Cerebellar nuclear complex (tissue), 1 donor: ENCODE data around the gene DRD5.

Experiments
- DNase-seq, 2 experiments: peaks; one replicate each; lab custom pipeline; 2025; lab: John Stamatoyannopoulos, UW

Gene DRD5

DNA sequence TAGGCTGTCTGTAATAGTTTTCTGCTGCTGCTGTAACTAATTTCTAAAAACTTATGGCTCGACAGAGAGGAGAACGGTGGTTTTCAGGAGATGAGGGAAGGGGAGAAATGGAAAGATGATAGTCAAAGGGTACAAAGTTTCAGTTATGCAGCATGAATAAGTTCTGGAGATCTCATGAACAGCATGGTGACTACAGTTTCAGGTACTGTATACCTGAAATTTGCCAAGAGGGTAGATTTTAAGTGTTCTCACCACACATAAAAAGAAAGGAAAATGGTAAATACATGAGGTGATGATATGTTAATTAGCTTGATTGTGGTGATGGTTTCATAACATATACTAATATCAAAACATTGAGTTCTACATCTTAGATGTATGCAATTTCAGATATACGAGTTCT, 34.9 kb downstream of the DRD5 start:
- no peak for DNase-seq

DNA sequence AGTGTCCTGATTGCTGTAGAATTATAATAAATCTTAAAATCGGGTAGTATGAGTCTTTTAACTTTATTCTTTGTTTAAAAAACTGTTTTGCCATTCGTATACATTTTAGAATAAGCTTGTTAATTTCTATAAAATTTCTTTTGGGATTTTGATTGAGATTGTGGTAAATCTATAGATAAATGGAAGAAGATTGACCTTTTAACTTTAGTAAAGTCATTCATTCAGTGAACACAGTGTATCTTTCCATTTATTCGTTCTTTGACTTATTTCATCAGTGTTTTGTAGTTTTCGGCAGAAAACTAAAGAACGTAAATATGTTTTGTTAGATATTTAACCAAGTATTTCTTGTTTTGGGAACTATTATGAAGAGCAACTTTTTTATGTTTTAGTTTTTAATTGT, 38.9 kb downstream of the DRD5 start:
- no peak for DNase-seq

DNA sequence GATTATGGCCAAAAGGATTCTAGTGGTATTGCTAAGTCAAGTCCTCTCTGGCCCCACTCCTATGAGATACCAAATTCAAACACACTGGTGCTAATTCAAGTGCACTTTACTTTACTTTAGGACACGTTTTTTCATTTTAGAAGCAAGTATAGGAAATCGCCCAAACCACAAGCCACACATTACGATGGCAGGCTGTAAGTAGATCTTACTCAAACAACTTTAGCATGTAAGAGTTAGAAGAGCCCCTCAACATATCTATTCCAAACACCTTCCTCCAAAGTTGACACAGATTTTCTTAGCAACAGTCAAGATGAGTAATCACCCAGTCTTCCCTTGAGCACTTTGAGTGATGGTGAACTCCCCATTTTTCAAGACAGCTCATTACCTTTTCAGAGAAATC, 43.6 kb downstream of the DRD5 start:
- DNase-seq = no peak

GRCh38 chr4:9826551-9826950, 45.1 kb downstream of the DRD5 start:
- DNase-seq = no peak

DNA sequence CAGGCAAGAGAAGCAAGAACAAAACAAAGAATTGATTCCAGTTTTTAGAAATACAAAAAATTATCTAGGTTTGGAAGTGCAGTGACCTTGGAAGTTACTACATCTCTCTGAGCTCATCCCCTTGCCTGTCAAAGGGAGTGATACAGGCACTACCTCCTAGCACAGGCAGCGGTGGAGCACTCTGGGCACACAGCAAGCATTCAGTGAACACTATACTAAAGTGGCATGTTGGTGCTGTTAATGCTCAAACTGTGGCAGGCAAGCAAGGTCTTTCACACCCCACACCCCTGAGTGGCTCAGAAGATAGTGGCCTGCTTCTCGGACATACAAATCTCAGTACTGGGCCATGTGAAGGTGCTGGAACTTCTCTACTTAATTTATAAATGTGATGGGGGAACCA, 51.2 kb downstream of the DRD5 start:
- no peak for DNase-seq

GRCh38 chr4:9833421-9833820, 52.0 kb downstream of the DRD5 start:
- DNase-seq = no peak
